GM23248 (cell line): ENCODE results near the gene NHLRC3. TPM values are rescaled to one million over a fixed set of nuclear protein-coding genes. Genes with fewer than 3 reads are reported as not detected.

Experiments
- DNase-seq: peaks from one replicate; pipeline ENCODE4 v3.0.0-alpha.2; 2015
- H2AFZ ChIP-seq: fragments of 200-600 bp; sonication (generic); 2 replicates; pipeline ENCODE4 v1.6.1; 2016; ENCODE audit warnings: antibody characterized with exemption
- H3F3A ChIP-seq: fragments of 200-600 bp; sonication (generic); 2 replicates; pipeline ENCODE4 v1.6.1; 2016; ENCODE audit warnings: mild to moderate bottlenecking, antibody characterized with exemption, mixed run types; ENCODE audit not compliant: insufficient read depth
- H3K27ac ChIP-seq: fragments of 200-600 bp; sonication (generic); 2 replicates; pipeline ENCODE4 v1.5.1; 2016; ENCODE audit warnings: mild to moderate bottlenecking
- H3K27me3 ChIP-seq: fragments of 200-600 bp; sonication (generic); replicated peaks from 2 replicates; pipeline ENCODE4 v1.6.1; 2016; ENCODE audit warnings: mild to moderate bottlenecking; ENCODE audit not compliant: insufficient read depth
- H3K36me3 ChIP-seq: fragments of 200-600 bp; sonication (generic); 2 replicates; pipeline ENCODE4 v1.6.1; 2016; ENCODE audit warnings: low read depth, mild to moderate bottlenecking
- H3K4me1 ChIP-seq: fragments of 200-600 bp; sonication (generic); 2 replicates; pipeline ENCODE4 v1.6.1; 2016; ENCODE audit warnings: mild to moderate bottlenecking; ENCODE audit not compliant: insufficient read depth
- H3K4me2 ChIP-seq: fragments of 200-600 bp; sonication (generic); one replicate; pipeline ENCODE4 v1.6.1; 2016; ENCODE audit warnings: mild to moderate bottlenecking; ENCODE audit not compliant: unreplicated experiment
- H3K4me3 ChIP-seq: fragments of 200-600 bp; sonication (generic); 2 replicates; pipeline ENCODE4 v1.5.1; 2016; ENCODE audit warnings: mild to moderate bottlenecking
- H3K79me2 ChIP-seq: fragments of 200-600 bp; sonication (generic); 2 replicates; pipeline ENCODE4 v1.6.1; 2016; ENCODE audit warnings: mild to moderate bottlenecking; ENCODE audit not compliant: insufficient read depth
- H3K9ac ChIP-seq: fragments of 200-600 bp; sonication (generic); 2 replicates; pipeline ENCODE4 v1.6.1; 2016; ENCODE audit warnings: mild to moderate bottlenecking
- H3K9me2 ChIP-seq: fragments of 200-600 bp; sonication (generic); 2 replicates; pipeline ENCODE4 v1.6.1; 2016; ENCODE audit warnings: mixed run types, mild to moderate bottlenecking, moderate library complexity; ENCODE audit not compliant: insufficient read depth
- H3K9me3 ChIP-seq: fragments of 200-600 bp; sonication (generic); one replicate; pipeline ENCODE4 v1.6.1; 2017; ENCODE audit warnings: low read depth
- H4K20me1 ChIP-seq: fragments of 200-600 bp; sonication (generic); 2 replicates; pipeline ENCODE4 v1.6.0; 2016; ENCODE audit not compliant: insufficient read depth
- EZH2 ChIP-seq: fragments of 200-600 bp; sonication (generic); IDR thresholded peaks from 2 replicates; pipeline ENCODE4 v1.6.1; 2018; ENCODE audit warnings: antibody characterized with exemption, mild to moderate bottlenecking; ENCODE audit not compliant: insufficient read depth, poor library complexity, severe bottlenecking
- EZH2phosphoT487 ChIP-seq: fragments of 200-600 bp; sonication (generic); IDR thresholded peaks from 2 replicates; pipeline ENCODE4 v1.6.1; 2018; ENCODE audit warnings: antibody characterized with exemption, moderate library complexity, mild to moderate bottlenecking, low read depth; ENCODE audit not compliant: insufficient read depth
- WGBS, 2 experiments: methylation state at CpG; one replicate each; pipeline ENCODE4 v1.1.6; 2015 to 2017; ENCODE audit warnings: low lambda C conversion rate in 2 of 2, low coverage in 1 of 2; ENCODE audit errors: missing lambda C conversion rate in 2 of 2; 5-methylcytosine and 5-hydroxymethylcytosine counted together
- in situ Hi-C: fragments of 300-500 bp; cut with MboI; formaldehyde crosslinking; loops from 2 replicates; pipeline ENCODE4 v1.15.0; 2020
- polyA plus RNA-seq: library from polyadenylated mRNA; unstranded; fragments of >200 nt; fragmentation: Nextera tagmentation; extraction: Ambion mirVana; gene quantifications from 2 replicates; pipeline ENCODE4 v1.2.1, GENCODE V29; 2016
- total RNA-seq: library from RNA; depleted of rRNA; stranded (reverse); fragments of >200 nt; shearing (Covaris generic); gene quantifications from 2 replicates; pipeline ENCODE4 v1.2.3, GENCODE V29; 2014

The NHLRC3 gene
- total and polyA plus RNA-seq, 2 experiments from 2014 or later = 7.6 to 7.8 TPM

DNA sequence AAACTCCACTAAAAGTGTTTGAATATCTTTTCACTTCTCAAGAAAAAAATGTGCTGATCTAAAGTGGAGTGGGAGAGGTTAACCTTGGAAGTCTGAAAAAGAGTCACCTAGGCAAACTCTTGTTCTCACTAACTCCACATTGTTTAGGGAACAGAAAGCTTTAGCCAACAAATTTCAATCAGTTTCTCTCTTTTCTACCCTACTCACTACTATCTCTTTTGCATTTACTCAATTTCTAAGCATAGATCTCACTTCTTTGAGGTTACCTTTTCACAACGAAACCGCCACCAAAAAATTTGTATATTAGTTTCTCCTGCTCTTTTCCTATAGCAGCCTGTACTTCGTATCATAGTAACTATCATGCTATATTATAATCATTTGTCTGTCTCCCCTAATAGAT is 6.3 kb downstream of the NHLRC3 start:
- Histone ChIP-seq H3K9me3 (no peaks in the 10 kb centered on the region), H3K27me3 (no peaks in the 10 kb centered on the region), H3K36me3 (no peaks in the 10 kb centered on the region), H3K4me2 (no peak overlapping the region), H3F3A (no peaks in the 10 kb centered on the region), H2AFZ (no peak overlapping the region), H4K20me1 (no peaks in the 10 kb centered on the region), H3K4me3 (no peak overlapping the region), H3K9ac (no peak overlapping the region), H3K9me2 (no peaks in the 10 kb centered on the region), H3K27ac (no peak overlapping the region), H3K4me1 (peaks cover under 1% of the 10 kb centered on the region; the same call in 1 of the 2 replicates), H3K79me2 (no peaks in the 10 kb centered on the region)
- WGBS, 2 experiments = 96 to 98% methylated on average over 3 of the region's 3 CpGs
- no peak for DNase-seq
- TF ChIP-seq EZH2 = no peak
- TF ChIP-seq EZH2phosphoT487 = no peak
- in situ Hi-C loops = loop anchor here (25.0 kb wide), 1 partner anchor 568 kb away; the partner anchor contains the start of gene LHFPL6

GRCh38 chr13:39047560-39047959 is 9.3 kb downstream of the NHLRC3 start:
- H3K79me2 ChIP-seq = no peaks in the 10 kb centered on the region
- no peak overlapping the region for H3K27ac ChIP-seq
- in situ Hi-C loops = loop anchor here (25.0 kb wide), 1 partner anchor 565 kb away; the partner anchor contains the start of gene LHFPL6
- H2AFZ ChIP-seq = no peak overlapping the region
- no peaks in the 10 kb centered on the region for H3K27me3 ChIP-seq
- no peaks in the 10 kb centered on the region for H3K4me1 ChIP-seq
- no peak overlapping the region for H3K9ac ChIP-seq
- TF ChIP-seq EZH2 = no peak
- TF ChIP-seq EZH2phosphoT487 = no peak
- 28 to 33% methylated on average over 2 of the region's 2 CpGs for WGBS, 2 experiments
- H3K36me3 ChIP-seq = no peaks in the 10 kb centered on the region
- no peaks in the 10 kb centered on the region for H3K9me3 ChIP-seq
- H3K4me2 ChIP-seq = no peak overlapping the region
- H3K4me3 ChIP-seq = no peak overlapping the region
- H3F3A ChIP-seq = no peaks in the 10 kb centered on the region
- DNase-seq = no peak
- no peaks in the 10 kb centered on the region for H4K20me1 ChIP-seq
- H3K9me2 ChIP-seq = no peaks in the 10 kb centered on the region

GRCh38 chr13:39048806-39049205 is 10.6 kb downstream of the NHLRC3 start:
- no peaks in the 10 kb centered on the region for H3F3A ChIP-seq
- no peak for DNase-seq
- no peak overlapping the region for H2AFZ ChIP-seq
- H3K79me2 ChIP-seq = no peaks in the 10 kb centered on the region
- H3K27ac ChIP-seq = no peak overlapping the region
- no peaks in the 10 kb centered on the region for H4K20me1 ChIP-seq
- TF ChIP-seq EZH2phosphoT487 = no peak
- TF ChIP-seq EZH2 = no peak
- H3K4me1 ChIP-seq = no peaks in the 10 kb centered on the region
- no peak overlapping the region for H3K4me3 ChIP-seq
- no peaks in the 10 kb centered on the region for H3K27me3 ChIP-seq
- H3K4me2 ChIP-seq = no peak overlapping the region
- H3K9ac ChIP-seq = no peak overlapping the region
- in situ Hi-C loops = loop anchor here (25.0 kb wide), 1 partner anchor 563 kb away; the partner anchor contains the start of gene LHFPL6
- no peaks in the 10 kb centered on the region for H3K9me2 ChIP-seq
- H3K36me3 ChIP-seq = no peaks in the 10 kb centered on the region
- no peaks in the 10 kb centered on the region for H3K9me3 ChIP-seq

- Histone ChIP-seq H3K27me3 (no peaks in the 10 kb centered on the region), H3F3A (no peaks in the 10 kb centered on the region), H3K9me3 (no peaks in the 10 kb centered on the region), H3K4me3 (no peak overlapping the region), H3K79me2 (no peaks in the 10 kb centered on the region), H2AFZ (no peak overlapping the region), H3K36me3 (no peaks in the 10 kb centered on the region), H3K4me1 (no peaks in the 10 kb centered on the region), H3K27ac (no peak overlapping the region), H3K9me2 (no peaks in the 10 kb centered on the region), H3K9ac (no peak overlapping the region), H3K4me2 (no peak overlapping the region), H4K20me1 (no peaks in the 10 kb centered on the region)
- no peak for TF ChIP-seq EZH2
- no peak for TF ChIP-seq EZH2phosphoT487
- in situ Hi-C loops = loop anchor here (25.0 kb wide), 1 partner anchor 563 kb away; the partner anchor contains the start of gene LHFPL6
- DNase-seq = no peak
- WGBS, 2 experiments = 77 to 78% methylated on average over 3 of the region's 3 CpGs
Observed at GRCh38 chr13:39049274-39049673, 11.0 kb downstream of the NHLRC3 start.

DNA sequence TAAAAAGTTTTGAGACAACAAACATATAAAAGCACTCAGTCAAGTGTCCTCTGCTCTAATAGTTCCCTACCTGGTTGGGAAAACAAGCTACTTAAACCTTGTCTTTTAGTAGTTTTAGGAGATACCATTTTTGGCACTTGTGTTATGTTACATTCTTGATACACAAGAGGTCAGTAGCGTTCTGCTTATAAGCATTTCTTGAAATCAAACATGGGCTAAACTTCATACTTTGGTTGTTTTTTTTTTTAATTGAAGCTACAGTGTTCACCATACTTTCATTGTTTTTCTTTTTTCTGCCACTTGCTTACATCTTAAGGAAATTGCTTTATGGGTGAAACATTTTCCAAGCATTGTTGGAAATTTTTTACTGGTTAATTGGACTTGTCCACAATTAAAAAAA is 12.9 kb downstream of the NHLRC3 start:
- H3K4me2 ChIP-seq = no peak overlapping the region
- 9% methylated on average over 1 of the region's 1 CpG for WGBS, 2 experiments
- H3K9ac ChIP-seq = no peak overlapping the region
- H3K4me1 ChIP-seq = no peaks in the 10 kb centered on the region
- H3K9me2 ChIP-seq = no peaks in the 10 kb centered on the region
- H3K27ac ChIP-seq = no peak overlapping the region
- no peak overlapping the region for H3K4me3 ChIP-seq
- no peaks in the 10 kb centered on the region for H3F3A ChIP-seq
- no peak overlapping the region for H2AFZ ChIP-seq
- H4K20me1 ChIP-seq = no peaks in the 10 kb centered on the region
- peak; percentile 69 for DNase-seq
- H3K36me3 ChIP-seq = no peaks in the 10 kb centered on the region
- no peak for TF ChIP-seq EZH2phosphoT487
- no peak for TF ChIP-seq EZH2
- no peaks in the 10 kb centered on the region for H3K9me3 ChIP-seq
- no peaks in the 10 kb centered on the region for H3K79me2 ChIP-seq
- no peaks in the 10 kb centered on the region for H3K27me3 ChIP-seq
- in situ Hi-C loops = no loop called here
